Gastrocnemius medialis (tissue), 4 donors: Measurements from ENCODE around the gene ALCAM.

Experiments
- CTCF ChIP-seq, 5 experiments: fragments of 450-650 bp in 3 of 5; fragments of 200-600 bp in 2 of 5; sonication (generic) in 2 of 5; IDR thresholded peaks in 4 of 5; conservative IDR thresholded peaks in 1 of 5; 1 replicate in 4 of 5; 2 replicates in 1 of 5; pipeline ENCODE4 v1.5.1; 2016 to 2019; ENCODE audit warnings: antibody characterized with exemption in 5 of 5, mild to moderate bottlenecking in 3 of 5, moderate library complexity in 3 of 5
- POLR2A ChIP-seq, 2 donors: fragments of 450-650 bp; IDR thresholded peaks; one replicate each; pipeline ENCODE4 v1.6.1; 2017; ENCODE audit warnings: antibody characterized with exemption in 2 of 2, mild to moderate bottlenecking in 2 of 2, moderate library complexity in 2 of 2

- TF ChIP-seq POLR2A (IDR thresholded peaks at IDR 0.05) (no peak), CTCF (IDR thresholded peaks at IDR 0.05 in 4 of 5, conservative IDR thresholded peaks at IDR 0.05 in 1 of 5) (no peak)
These were observed 68.6 kb downstream of the ALCAM start for GRCh38 chr3:105435277-105435676.
